SH-SY5Y (cell line): Measurements from ENCODE around the gene RCE1.

Source experiments
- GATA2 ChIP-seq: IDR thresholded peaks from 2 replicates; pipeline ENCODE4 v1.6.1; 2011; ENCODE audit warnings: mild to moderate bottlenecking, low read depth, low read length
- GATA3 ChIP-seq: IDR thresholded peaks from 2 replicates; pipeline ENCODE4 v1.6.1; 2011; ENCODE audit warnings: low read depth, mild to moderate bottlenecking, low read length, moderate library complexity

DNA sequence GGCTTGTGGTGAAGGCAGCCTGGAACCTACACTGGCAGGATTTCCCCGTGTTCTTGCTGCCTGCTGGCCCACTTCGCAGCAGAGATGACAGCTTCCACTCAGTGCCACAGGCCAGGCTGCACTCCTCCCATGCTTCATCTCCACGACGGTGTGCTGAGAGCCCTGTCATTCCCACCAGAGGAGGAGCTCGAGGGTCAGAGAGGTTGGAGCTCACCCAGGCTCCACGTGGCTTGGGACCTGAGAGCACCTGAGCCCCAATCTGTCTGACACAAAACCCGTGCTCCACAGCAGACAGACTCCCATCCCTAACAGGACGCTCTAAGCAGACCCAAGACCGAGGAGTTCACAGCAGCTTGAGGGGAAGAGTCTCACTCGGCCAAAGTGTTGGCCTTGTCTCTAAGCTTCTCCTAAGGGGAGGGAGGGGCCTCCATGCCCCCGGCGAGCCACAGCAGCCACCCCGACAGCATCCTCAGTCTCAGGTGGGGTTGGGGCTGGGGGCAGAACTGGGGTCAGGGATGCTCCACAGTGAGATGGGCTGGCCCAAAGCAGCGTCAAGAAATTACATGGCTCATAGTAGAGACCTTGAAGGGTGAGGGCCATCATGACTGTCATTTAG is 24.3 kb downstream of the RCE1 start:
- TF ChIP-seq GATA2 (no peak), GATA3 (no peak)
